Hepatocyte (in vitro differentiated cells): Measurements from ENCODE around the gene TMEM63B.

Source experiments
- CTCF ChIP-seq: fragments of 200-600 bp; sonication (generic); IDR thresholded peaks from 2 replicates; pipeline ENCODE4 v1.5.1; 2016; ENCODE audit warnings: antibody characterized with exemption, mild to moderate bottlenecking; ENCODE audit not compliant: poor library complexity
- EZH2 ChIP-seq: fragments of 200-600 bp; sonication (generic); IDR thresholded peaks from 2 replicates; pipeline ENCODE4 v1.6.1; 2016; ENCODE audit warnings: antibody characterized with exemption, mild to moderate bottlenecking, borderline replicate concordance

- no peak for TF ChIP-seq CTCF
- no peak for TF ChIP-seq EZH2
Measured at GRCh38 chr6:44079672-44080071, 47.7 kb upstream of the TMEM63B start.
